Measurements from ENCODE around the gene CXCL9.
"Not testable (repeated sequence)": the region's sequence is repeated elsewhere in the genome, so short reads cannot be mapped to it uniquely, and the experiment has no call there.

CXCL9 gene

DNA sequence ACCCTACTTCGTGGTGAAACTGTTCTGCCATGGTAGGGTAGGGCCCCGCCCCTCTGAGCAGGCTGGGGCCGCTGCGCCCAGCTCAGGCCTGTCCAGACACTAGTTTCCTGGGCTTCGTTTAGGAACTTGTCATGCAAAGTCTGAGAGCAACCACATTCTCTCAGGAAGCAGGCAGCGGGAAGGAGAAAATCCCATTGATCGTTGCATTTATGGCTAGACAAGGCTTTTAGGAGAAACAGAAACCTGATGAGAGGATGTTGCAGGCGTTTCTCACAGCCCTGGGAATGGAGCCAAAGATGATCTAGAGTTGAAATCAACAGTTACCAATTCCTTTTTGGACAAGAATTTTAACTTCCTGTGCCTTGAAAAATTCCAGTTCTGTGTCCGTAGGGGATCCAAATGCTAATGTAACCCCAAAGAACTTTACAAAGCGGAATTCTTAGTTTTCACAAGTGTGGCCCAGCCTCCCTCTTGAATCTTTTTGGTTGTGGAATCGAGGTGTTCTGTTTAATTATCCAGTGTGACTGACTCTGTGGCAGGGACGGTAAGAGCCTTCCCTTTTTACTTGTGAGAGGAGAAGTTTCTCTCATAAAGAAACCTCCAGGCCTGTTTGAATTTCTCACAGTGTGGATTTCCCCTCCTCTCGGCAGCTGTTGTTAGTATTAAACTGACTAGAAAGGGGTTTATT, 4.5 kb upstream of the CXCL9 start:
- no peak for DNase-seq

DNA sequence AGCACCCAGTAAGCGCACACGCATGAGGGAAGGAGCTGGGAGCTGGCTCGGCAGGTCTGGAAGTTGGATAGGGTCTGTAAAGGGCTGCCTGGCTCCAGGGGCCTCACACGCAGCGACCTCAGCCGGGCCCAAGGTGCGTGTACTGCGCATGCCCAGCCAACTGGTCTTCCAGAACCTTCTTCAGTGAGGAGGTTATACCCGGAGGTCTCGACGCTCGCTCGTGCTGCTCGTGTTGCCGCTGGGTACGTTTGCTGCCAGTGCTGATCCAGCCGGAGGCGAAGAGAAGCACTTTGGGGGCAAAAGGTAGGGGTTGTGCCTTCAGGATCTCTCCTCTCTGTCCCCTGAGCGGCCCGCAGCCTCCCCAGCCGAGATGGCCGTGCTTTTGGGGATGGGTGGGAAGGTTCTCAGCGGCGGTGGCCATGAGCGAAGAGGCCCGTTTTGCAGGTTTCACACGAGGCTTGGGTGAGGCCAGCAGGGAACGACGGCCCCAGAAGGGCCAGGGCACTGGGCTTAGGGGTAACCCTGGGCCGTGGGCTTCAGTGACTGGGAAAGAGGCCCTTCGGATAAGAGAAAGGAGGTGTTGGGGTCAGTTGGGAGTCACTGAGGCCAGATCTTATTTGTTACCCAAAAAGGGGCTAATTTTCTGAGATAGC, 3.8 kb upstream of the CXCL9 start:
- no peak for DNase-seq

GRCh38 chr4:76010576-76010975, 3.3 kb upstream of the CXCL9 start:
- DNase-seq, result no peak

- no peak for DNase-seq
Measured at GRCh38 chr4:76009311-76009710, 2.0 kb upstream of the CXCL9 start.

- DNase-seq, result no peak
Measured at GRCh38 chr4:76003620-76004019, 3.7 kb downstream of the CXCL9 start.

DNA sequence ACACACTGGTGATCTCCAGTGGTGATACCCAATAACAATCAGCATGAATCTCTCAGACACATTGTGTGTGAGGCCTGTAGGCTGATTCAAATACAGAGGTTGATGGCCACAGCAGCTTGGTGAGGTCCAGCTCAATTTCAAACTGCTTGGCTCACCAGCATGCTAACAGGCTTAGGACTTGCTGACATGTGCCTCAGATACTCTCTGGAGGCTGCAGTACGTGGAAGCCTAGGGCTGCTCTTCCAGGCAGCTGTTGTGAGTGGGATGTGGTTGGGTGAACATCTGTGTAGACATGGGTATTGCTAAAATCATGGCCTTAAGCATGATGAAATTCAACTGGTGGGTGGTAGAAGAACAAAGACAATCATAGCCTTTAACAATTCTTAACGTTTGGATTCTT, 4.3 kb downstream of the CXCL9 start:
- no peak for DNase-seq

DNA sequence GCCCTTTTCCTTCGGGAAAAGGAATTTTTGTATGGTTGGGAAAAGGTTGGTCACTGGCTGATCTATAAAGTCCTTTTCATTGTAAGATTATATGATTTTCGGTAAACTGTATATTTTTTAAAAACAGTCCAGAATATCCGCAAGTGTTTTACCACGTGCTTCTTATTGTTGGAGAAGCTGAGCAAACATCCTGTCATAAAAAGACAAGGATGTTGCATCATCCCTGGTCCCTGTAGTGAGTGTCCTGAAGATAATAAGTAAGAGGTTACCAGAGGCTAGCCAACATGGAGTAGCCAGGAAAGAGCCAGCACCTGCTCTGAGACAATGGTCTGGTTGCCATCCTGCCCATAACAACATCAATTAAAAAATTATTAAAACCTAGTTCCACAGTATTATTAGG, 5.1 kb downstream of the CXCL9 start:
- DNase-seq, result no peak

DNA sequence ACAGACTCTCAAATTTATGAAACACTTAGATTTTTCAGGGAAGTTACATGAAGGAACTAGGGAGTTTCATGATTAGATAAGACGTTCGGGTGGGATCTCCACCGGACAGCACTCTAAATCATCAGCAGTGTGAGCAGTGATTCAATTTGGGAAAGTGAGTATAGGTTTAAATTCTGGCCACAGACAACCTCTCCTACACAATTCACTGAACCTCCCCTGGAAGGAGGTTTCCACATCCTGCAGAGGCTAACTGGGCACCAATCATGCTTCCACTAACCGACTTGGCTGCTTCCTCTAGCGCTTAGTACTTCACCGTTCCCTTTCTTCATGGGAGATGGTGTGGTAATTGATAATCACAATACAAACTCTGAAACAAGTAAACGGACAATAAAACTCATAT, 5.6 kb downstream of the CXCL9 start:
- no peak for DNase-seq

- DNase-seq, result no peak
Measured at GRCh38 chr4:76000279-76000678, 7.0 kb downstream of the CXCL9 start.

- DNase-seq, result not testable (repeated sequence)
Measured at GRCh38 chr4:75998525-75999147, 8.7 kb downstream of the CXCL9 start.

DNA sequence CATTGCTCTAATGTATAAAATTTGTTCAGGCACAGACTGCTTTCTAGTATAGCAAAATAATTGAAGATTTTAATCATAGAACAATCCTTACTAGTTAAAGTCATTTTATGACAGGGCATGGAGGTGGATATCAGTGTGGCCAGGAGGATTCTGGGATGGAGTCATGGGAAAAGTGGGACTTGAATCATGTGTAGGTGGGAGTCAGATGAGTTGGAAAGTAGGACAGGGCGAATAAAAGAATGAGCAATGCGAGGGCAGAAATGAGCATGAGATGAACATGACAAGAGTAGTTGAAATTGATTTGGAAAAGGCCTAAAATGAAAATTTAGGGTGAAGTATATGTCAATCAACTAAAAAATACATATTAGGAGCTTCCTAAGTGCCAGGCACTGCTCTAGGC, 9.4 kb downstream of the CXCL9 start:
- DNase-seq, result no peak

DNA sequence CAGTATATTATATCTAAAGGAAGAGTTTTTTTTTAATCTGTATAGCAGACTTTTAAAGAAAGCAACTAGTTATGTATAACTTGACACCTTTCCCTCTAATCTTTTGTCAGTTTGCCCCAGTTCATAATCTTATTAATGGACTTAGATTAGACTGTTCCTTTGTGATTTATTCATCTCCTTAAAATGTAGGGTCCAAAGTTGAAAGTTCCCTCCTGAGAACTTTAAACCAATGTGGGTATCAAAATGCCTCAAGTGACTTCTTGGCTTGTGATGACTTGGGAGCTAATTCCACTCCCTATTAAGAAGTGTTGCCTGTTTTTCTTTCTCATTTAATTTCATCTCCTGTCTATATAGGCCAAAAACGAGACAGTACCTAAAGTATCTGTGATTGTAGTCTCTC, 10.2 kb downstream of the CXCL9 start:
- no peak for DNase-seq

GRCh38 chr4:75995727-75996126, 11.6 kb downstream of the CXCL9 start:
- DNase-seq, result peak; percentile 12

DNA sequence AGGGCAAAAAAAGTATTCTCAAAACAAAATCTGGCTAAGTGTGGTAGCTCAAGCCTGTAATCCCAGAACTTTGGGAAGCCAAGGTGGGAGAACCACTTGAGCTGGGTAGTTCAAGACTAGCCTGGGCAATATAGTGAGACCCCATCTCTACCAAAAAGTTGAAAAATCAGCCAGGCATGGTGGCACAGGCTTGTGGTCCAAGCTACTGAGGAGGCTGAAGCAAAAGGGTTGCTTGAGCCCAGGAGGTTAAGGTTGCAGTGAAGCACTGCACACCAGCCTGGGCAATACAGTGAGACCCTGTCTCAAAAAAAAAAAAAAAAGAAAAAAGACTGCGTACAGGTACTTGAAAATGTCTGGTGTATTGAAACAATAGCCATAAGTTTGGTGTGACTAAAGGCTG, 14.8 kb downstream of the CXCL9 start:
- no peak for DNase-seq

GRCh38 chr4:75989846-75990528, 17.3 kb downstream of the CXCL9 start:
- DNase-seq, result peak; percentile 4

DNA sequence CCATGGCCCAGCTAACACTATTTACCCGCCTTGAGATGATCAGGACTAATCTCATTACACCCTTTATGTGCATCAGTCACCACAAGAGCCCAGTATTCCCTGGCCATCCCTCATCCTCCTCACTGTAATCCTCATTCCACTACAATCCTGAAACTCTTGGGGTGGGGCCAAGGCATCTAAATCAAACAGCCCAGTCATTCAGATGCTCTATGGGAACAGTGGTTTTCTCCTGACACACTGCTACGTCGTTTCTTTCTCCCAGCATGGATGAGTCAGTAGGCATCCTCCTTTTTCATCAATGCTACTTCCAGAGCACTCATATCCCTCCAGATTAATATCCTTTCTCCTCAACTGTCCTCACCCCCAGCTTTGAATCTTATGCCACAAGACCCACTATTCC, 22.2 kb downstream of the CXCL9 start:
- DNase-seq, result no peak

DNA sequence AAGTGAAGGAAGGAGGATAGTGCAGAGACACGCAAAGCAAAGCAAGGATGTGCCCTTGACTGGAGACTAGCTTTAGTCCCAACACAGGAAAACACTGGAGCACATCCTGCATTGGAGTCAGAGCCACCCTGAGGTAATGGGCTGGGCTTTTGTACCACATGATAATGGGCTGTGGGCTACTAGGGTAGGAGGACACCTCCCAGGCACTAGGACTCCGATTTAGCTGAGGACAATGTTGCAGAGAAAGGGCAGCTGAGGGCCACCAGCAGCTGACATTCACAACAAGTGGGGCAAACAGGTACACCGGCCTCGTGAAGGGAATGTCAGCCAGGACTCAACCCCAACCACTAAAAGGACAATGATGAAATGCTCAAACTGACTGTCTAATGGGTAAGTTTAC, 26.7 kb downstream of the CXCL9 start:
- DNase-seq, result no peak

DNA sequence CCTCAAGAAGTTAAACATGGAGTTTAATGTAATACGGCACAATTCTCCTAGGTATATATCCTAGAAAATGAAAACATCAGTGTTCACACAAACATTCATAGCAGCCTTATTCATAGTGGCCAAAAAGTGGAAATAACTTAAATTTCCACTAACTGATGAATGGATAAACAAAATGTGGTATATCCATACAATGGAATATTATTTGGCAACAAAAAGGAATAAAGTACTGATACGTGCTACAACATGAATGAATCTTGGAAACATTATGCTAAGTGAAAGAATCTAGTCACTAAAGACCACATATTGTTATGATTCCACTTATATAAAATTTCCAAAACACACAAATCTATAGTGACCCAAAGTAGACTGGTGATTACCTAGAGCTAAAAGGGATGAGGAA, 31.1 kb downstream of the CXCL9 start:
- DNase-seq, result no peak

DNA sequence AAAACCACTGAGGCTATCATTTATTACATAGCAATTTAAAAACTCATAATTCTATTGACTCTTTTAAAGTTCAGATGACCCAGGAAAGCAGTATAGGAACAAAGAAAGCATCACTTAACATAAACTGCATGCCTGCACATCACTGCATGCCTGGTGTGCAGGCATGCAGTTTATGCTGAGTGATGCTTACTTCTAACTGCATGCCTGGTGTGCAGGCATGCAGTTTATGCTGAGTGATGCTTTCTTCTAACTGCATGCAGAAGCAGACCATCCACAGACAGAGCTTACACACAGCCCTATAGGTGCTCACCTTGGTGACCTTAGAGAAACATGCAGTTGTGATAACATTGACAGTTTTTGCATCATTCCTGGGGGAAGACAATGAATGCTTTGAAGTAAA, 33.5 kb downstream of the CXCL9 start:
- no peak for DNase-seq

GRCh38 chr4:75968084-75968483, 39.2 kb downstream of the CXCL9 start:
- no peak for DNase-seq

DNA sequence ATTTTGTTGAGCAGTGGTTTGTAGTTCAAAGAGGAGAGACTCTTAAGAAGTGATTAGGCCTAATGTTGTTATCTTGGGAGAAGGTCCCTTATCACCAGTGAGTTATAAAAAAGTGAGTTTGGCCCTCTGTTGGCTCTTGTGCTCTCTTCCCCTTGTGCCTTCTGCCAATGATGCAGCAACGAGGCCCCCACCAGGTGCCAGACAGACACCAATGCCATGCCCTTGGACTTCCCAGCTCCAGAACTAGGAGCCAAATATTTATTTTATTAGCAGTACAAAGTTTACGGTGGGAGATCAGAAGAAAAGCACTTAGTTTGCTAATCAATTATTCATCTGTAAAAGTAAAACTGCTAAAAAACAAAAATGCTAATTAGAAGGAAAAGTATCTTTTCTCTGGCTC, 43.8 kb downstream of the CXCL9 start:
- DNase-seq, result no peak

DNA sequence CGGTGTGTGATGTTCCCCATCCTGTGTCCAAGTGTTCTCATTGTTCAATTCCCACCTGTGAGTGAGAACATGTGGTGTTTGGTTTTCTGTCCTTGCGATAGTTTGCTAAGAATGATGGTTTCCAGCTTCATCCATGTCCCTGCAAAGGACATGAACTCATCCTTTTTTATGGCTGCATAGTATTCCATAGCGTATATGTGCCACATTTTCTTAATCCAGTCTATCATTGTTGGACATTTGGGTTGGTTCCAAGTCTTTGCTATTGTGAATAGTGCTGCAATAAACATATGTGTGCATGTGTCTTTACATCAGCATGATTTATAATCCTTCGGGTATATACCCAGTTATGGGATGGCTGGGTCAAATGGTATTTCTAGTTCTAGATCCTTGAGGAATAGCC, 45.2 kb downstream of the CXCL9 start:
- not testable (repeated sequence) for DNase-seq

- not testable (repeated sequence) for DNase-seq
Measured at GRCh38 chr4:75958546-75958945, 48.8 kb downstream of the CXCL9 start.

GRCh38 chr4:75954811-75955210, 52.5 kb downstream of the CXCL9 start:
- not testable (repeated sequence) for DNase-seq
